ENCODE data around the gene BMPER. TPM values are rescaled to one million over a fixed set of nuclear protein-coding genes. Genes with fewer than 3 reads are reported as not detected.

Gene BMPER
- polyA plus RNA-seq, 1 experiment, result 8.8 TPM

DNA sequence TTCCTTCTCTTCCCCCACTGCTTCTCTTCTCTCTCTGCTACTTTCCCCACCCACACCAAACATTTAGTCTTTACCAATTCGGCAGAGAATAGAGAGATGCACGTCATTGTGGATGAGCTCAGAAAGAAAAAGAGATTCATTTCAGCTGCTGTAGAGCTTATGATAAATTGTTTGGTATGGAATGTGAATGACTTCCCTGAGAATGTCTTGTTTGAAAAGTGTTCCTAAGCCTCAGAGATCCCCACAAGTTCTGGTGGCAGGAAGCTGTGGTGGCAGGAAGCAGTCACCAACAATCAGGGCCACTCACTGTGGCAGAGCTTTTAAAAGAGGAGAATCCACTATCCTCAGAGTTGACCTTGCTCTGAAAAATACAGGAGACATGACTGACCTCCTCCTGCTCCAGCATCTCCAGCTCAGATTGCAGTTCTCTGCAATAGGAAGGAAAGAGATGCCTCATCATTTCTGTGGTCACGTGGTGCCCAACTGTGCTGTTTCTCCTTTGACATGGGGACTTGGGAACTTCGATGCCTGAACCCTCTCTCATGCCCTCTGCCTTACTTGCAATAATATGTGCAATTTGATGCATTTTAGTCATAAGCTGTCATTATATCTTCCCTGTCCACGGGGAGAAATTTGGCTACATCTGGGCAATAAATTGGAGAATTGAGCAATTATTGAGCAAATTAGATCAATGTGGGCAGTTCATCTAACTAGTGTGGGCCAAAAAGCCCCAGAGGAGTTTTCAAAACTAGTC, 76.5 kb downstream of the BMPER start:
- CTCF ChIA-PET, result interaction anchor here (0.6 to 7.3 kb wide), 25 partner anchors 11 to 907 kb away, joined by 3 to 130 read pairs (median 4); no protein-coding TSS in a partner anchor
- POLR2A ChIA-PET, result interaction anchor here (0.6 to 0.7 kb wide), 3 partner anchors 60 to 163 kb away, joined by 4 to 9 read pairs (median 4); no protein-coding TSS in a partner anchor
- TF ChIP-seq CTCF (IDR thresholded peaks at IDR 0.05; ENCODE audit: insufficient read depth, low read depth, low read length), result no peak
- no peak for DNase-seq (ENCODE audit: low read depth)
- Histone ChIP-seq H3K4me3 (ENCODE audit: low read depth, low read length) (no peak overlapping the region), H3K27me3 (ENCODE audit: control insufficient read depth, insufficient read depth, low read length) (no peaks in the 10 kb centered on the region), H3K36me3 (ENCODE audit: control insufficient read depth, insufficient read depth, low read length) (no peaks in the 10 kb centered on the region)

GRCh38 chr7:33982425-33982786, 77.1 kb downstream of the BMPER start:
- peak; percentile 70 for TF ChIP-seq CTCF (IDR thresholded peaks at IDR 0.05; ENCODE audit: insufficient read depth, low read depth, low read length)
- no peaks in the 10 kb centered on the region for H3K36me3 ChIP-seq (ENCODE audit: control insufficient read depth, insufficient read depth, low read length)
- H3K4me3 ChIP-seq (ENCODE audit: low read depth, low read length), result no peak overlapping the region
- no peaks in the 10 kb centered on the region for H3K27me3 ChIP-seq (ENCODE audit: control insufficient read depth, insufficient read depth, low read length)
- ChIA-PET POLR2A (interaction anchor here (0.6 to 0.7 kb wide), 4 partner anchors 9 to 163 kb away, joined by 3 to 9 read pairs (median 6); no protein-coding TSS in a partner anchor), CTCF (interaction anchor here (0.6 to 7.3 kb wide), 36 partner anchors 12 to 1026 kb away, joined by 3 to 130 read pairs (median 4); no protein-coding TSS in a partner anchor)
- DNase-seq (ENCODE audit: low read depth), result no peak

DNA sequence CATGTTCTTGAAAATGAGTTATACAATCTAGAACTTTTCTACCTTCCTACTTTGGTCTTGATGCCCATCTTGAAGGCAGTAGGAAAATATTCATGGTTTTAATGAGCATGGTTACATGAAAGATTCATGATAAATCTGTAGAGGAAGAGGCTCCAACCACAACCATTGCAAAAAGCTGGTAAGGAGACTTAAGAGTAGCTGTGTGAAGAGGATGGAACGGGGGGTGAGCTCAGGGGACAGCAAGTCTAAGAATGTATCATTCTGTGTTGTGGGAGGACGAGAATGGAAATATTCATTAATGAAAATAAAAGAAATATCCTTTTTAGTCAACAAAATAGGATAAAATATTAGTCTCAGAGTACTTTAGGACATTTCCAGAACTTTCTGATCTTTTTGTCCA, 81.1 kb downstream of the BMPER start:
- TF ChIP-seq CTCF (IDR thresholded peaks at IDR 0.05; ENCODE audit: insufficient read depth, low read depth, low read length), result no peak
- Histone ChIP-seq H3K27me3 (ENCODE audit: control insufficient read depth, insufficient read depth, low read length) (no peaks in the 10 kb centered on the region), H3K4me3 (ENCODE audit: low read depth, low read length) (no peak overlapping the region), H3K36me3 (ENCODE audit: control insufficient read depth, insufficient read depth, low read length) (no peaks in the 10 kb centered on the region)
- no peak for DNase-seq (ENCODE audit: low read depth)
- CTCF ChIA-PET, result interaction anchor here (0.7 to 2.0 kb wide), 4 partner anchors 33 to 104 kb away, joined by 3 to 6 read pairs (median 4); no protein-coding TSS in a partner anchor
- POLR2A ChIA-PET, result no interaction called here

- Histone ChIP-seq H3K4me3 (ENCODE audit: low read depth, low read length) (no peak overlapping the region), H3K36me3 (ENCODE audit: control insufficient read depth, insufficient read depth, low read length) (no peaks in the 10 kb centered on the region), H3K27me3 (ENCODE audit: control insufficient read depth, insufficient read depth, low read length) (no peaks in the 10 kb centered on the region)
- ChIA-PET POLR2A (no interaction called here), CTCF (interaction anchor here (0.6 to 2.0 kb wide), 4 partner anchors 17 to 1705 kb away, joined by 3 to 6 read pairs (median 5); no protein-coding TSS in a partner anchor)
- peak; percentile 99 for DNase-seq (ENCODE audit: low read depth)
- no peak for TF ChIP-seq CTCF (IDR thresholded peaks at IDR 0.05; ENCODE audit: insufficient read depth, low read depth, low read length)
Measured at GRCh38 chr7:33986951-33987947, 81.9 kb downstream of the BMPER start.

- Histone ChIP-seq H3K27me3 (ENCODE audit: control insufficient read depth, insufficient read depth, low read length) (no peaks in the 10 kb centered on the region), H3K36me3 (ENCODE audit: control insufficient read depth, insufficient read depth, low read length) (no peaks in the 10 kb centered on the region), H3K4me3 (ENCODE audit: low read depth, low read length) (no peak overlapping the region)
- no peak for DNase-seq (ENCODE audit: low read depth)
- CTCF ChIA-PET, result no interaction called here
- no peak for TF ChIP-seq CTCF (IDR thresholded peaks at IDR 0.05; ENCODE audit: insufficient read depth, low read depth, low read length)
- POLR2A ChIA-PET, result no interaction called here
Measured at GRCh38 chr7:33996899-33997298, 91.6 kb downstream of the BMPER start.
